K562 (cell line): ENCODE measurements around the gene TIAM1. TPM values are rescaled to one million over a fixed set of nuclear protein-coding genes. Genes with fewer than 3 reads are reported as not detected.

Experiments used
- ATAC-seq: fragments of 200-7000 bp; cut with Tn5 transposase; 3 replicates; pipeline ENCODE4 v1.9.1; 2020; ENCODE audit warnings: moderate library complexity
- BruUV-seq: library from RNA; stranded (reverse); fragments of 400-500 nt; replicated peaks from 2 replicates; lab custom pipeline; 2021; lab: Mats Ljungman, UMichigan
- CTCF ChIA-PET: fragments of 300-600 bp; formaldehyde crosslinking; extraction: SDS; loops from one replicate; lab custom pipeline; 2021; ENCODE audit warnings: low intra/inter-chr PET ratio; lab: Yijun Ruan, JAX
- POLR2A ChIA-PET: fragments of 300-600, 350-650 bp; sonication (Branson Sonifier 250); formaldehyde crosslinking; extraction: SDS; loops from one replicate; lab custom pipeline; 2021; ENCODE audit warnings: antibody characterized with exemption, inconsistent platforms; lab: Yijun Ruan, JAX
- DNase-seq, 4 experiments: peaks; one replicate each; pipeline versions ENCODE4 v3.0.0 to v3.0.0-alpha.2; 2011 to 2018; ENCODE audit warnings: low spot score in 3 of 4, mixed read lengths in 3 of 4; ENCODE audit errors: extremely low read depth in 1 of 4
- FAIRE-seq: peaks from 2 replicates; lab custom pipeline; 2011; peaks lifted over from hg19 to GRCh38; lab: Jason Lieb, UNC
- H2AFZ ChIP-seq: 2 replicates; pipeline ENCODE4 v1.6.0; 2011; ENCODE audit warnings: low read depth, low read length, control low read depth, inconsistent platforms
- H3K27ac ChIP-seq: fragments of 200-600 bp; 3 replicates; pipeline ENCODE4 v1.8.0; 2011; ENCODE audit warnings: low read depth, mild to moderate bottlenecking, control low read depth, inconsistent platforms, low read length, moderate library complexity, mixed read lengths; ENCODE audit errors: extremely low read depth
- H3K27me3 ChIP-seq, 2 experiments: fragments of 300-600 bp in 1 of 2; 2 replicates in 1 of 2; 3 replicates in 1 of 2; pipeline versions ENCODE4 v1.6.0 to v1.8.0; 2011; ENCODE audit warnings: inconsistent platforms in 2 of 2, low read length in 2 of 2, mild to moderate bottlenecking in 1 of 2, mixed read lengths in 1 of 2, moderate library complexity in 1 of 2; ENCODE audit not compliant: control insufficient read depth in 2 of 2, insufficient read depth in 2 of 2
- H3K36me3 ChIP-seq: fragments of 300-600 bp; 3 replicates; pipeline ENCODE4 v1.8.0; 2011; ENCODE audit warnings: mild to moderate bottlenecking, low read length, inconsistent platforms; ENCODE audit not compliant: control insufficient read depth, insufficient read depth
- H3K4me1 ChIP-seq, 2 experiments: fragments of 200-600 bp in 1 of 2; replicated peaks in 1 of 2; 2 replicates in 1 of 2; 3 replicates in 1 of 2; pipeline versions ENCODE4 v1.5.1 to v1.8.0; 2011; ENCODE audit warnings: inconsistent platforms in 2 of 2, low read length in 2 of 2, mild to moderate bottlenecking in 1 of 2, mixed read lengths in 1 of 2, moderate library complexity in 1 of 2; ENCODE audit not compliant: control insufficient read depth in 2 of 2, insufficient read depth in 2 of 2
- H3K4me2 ChIP-seq: 2 replicates; pipeline ENCODE4 v1.6.1; 2011; ENCODE audit warnings: low read length, control low read depth, inconsistent platforms, mixed read lengths; ENCODE audit not compliant: insufficient read depth
- H3K4me3 ChIP-seq: fragments of 200-600 bp; sonication (generic), shearing (Covaris generic); 2 replicates; pipeline ENCODE4 v1.5.1; 2016; ENCODE audit warnings: control low read depth, inconsistent platforms
- H3K79me2 ChIP-seq: fragments of 200-600 bp; 3 replicates; pipeline ENCODE4 v1.8.0; 2011; ENCODE audit warnings: low read length, inconsistent platforms; ENCODE audit not compliant: control insufficient read depth, insufficient read depth
- H3K9ac ChIP-seq, 2 experiments: 2 replicates each; pipeline versions ENCODE4 v1.6.0 to v1.6.1; 2011; ENCODE audit warnings: low read depth in 2 of 2, low read length in 2 of 2, control low read depth in 1 of 2, inconsistent platforms in 1 of 2, mild to moderate bottlenecking in 1 of 2, mixed read lengths in 1 of 2; ENCODE audit not compliant: insufficient read depth in 1 of 2
- H3K9me1 ChIP-seq: one replicate; pipeline ENCODE4 v1.6.0; 2011; ENCODE audit warnings: inconsistent platforms, mild to moderate bottlenecking, low read length, moderate library complexity; ENCODE audit not compliant: control insufficient read depth, insufficient read depth
- H3K9me3 ChIP-seq: replicated peaks from 2 replicates; pipeline ENCODE4 v1.5.1; 2011; ENCODE audit warnings: low read depth, low read length, inconsistent platforms; ENCODE audit not compliant: control insufficient read depth, insufficient read depth
- H4K20me1 ChIP-seq: replicated peaks from 2 replicates; pipeline ENCODE4 v1.6.1; 2011; ENCODE audit warnings: low read length, inconsistent platforms, mixed read lengths; ENCODE audit not compliant: control insufficient read depth, insufficient read depth
- CREM ChIP-seq: IDR thresholded peaks from 2 replicates; pipeline ENCODE4 v1.6.1; 2014; ENCODE audit warnings: antibody characterized with exemption, low read depth
- FOXA3 ChIP-seq, 2 experiments: fragments of 450-650 bp in 1 of 2; sonication (generic) in 1 of 2; formaldehyde crosslinking; IDR thresholded peaks in 1 of 2; conservative IDR thresholded peaks in 1 of 2; 2 replicates each; pipeline versions ENCODE4 v1.4.0 to v1.8.0; 2020 to 2022; ENCODE audit warnings: mild to moderate bottlenecking in 2 of 2, missing genetic modification reagents in 1 of 2
- NELFE ChIP-seq: IDR thresholded peaks from 2 replicates; pipeline ENCODE4 v1.6.1; 2011; ENCODE audit warnings: mild to moderate bottlenecking; ENCODE audit not compliant: insufficient read depth, insufficient read length
- NR2C2 ChIP-seq, 2 experiments: fragments of 200-800 bp in 1 of 2; sonication (Bioruptor generic) in 1 of 2; sonication (generic) in 1 of 2; formaldehyde crosslinking in 1 of 2; IDR thresholded peaks; 2 replicates each; pipeline versions ENCODE4 v1.6.1 to v1.8.0; 2016 to 2022; ENCODE audit warnings: mild to moderate bottlenecking in 1 of 2, missing compliant biosample characterization in 1 of 2, missing genetic modification characterization in 1 of 2, missing genetic modification reagents in 1 of 2
- POLR2AphosphoS2 ChIP-seq: IDR thresholded peaks from 2 replicates; pipeline ENCODE4 v1.6.1; 2012; ENCODE audit warnings: low read length, improper control_type of control experiment
- PTBP1 ChIP-seq: fragments of 200-400 bp; formaldehyde crosslinking; IDR thresholded peaks from 2 replicates; pipeline ENCODE4 v1.6.1; 2017; ENCODE audit warnings: low read depth, low read length
- RBM22 ChIP-seq: fragments of 200-400 bp; formaldehyde crosslinking; IDR thresholded peaks from 2 replicates; pipeline ENCODE4 v1.6.1; 2018; ENCODE audit warnings: low read length, low read depth; ENCODE audit not compliant: poor library complexity, severe bottlenecking
- RFX1 ChIP-seq: fragments of 450-650 bp; IDR thresholded peaks from 2 replicates; pipeline ENCODE4 v1.6.1; 2016; ENCODE audit warnings: mild to moderate bottlenecking, moderate library complexity
- TARDBP ChIP-seq: fragments of 450-650 bp; IDR thresholded peaks from 2 replicates; pipeline ENCODE4 v1.6.1; 2016
- TSC22D4 ChIP-seq: fragments of 450-650 bp; IDR thresholded peaks from 2 replicates; pipeline ENCODE4 v1.6.1; 2016; ENCODE audit warnings: missing genetic modification characterization, missing biosample characterization, control low read depth
- ZNF449 ChIP-seq: fragments of 250-450 bp; sonication (Bioruptor Pico); IDR thresholded peaks from 2 replicates; pipeline ENCODE4 v1.8.0; 2022; ENCODE audit warnings: moderate library complexity, mild to moderate bottlenecking, inconsistent platforms
- ZNF780A ChIP-seq: fragments of 250-450 bp; sonication (Bioruptor Pico); IDR thresholded peaks from 2 replicates; pipeline ENCODE4 v1.5.0; 2021; ENCODE audit warnings: mild to moderate bottlenecking
- WGBS: fragments of 100-300 bp; shearing (Covaris generic); methylation state at CpG from one replicate; pipeline ENCODE4 v1.1.6; 2016; ENCODE audit warnings: low coverage, mixed read lengths; ENCODE audit not compliant: insufficient coverage; ENCODE audit errors: missing lambda C conversion rate; 5-methylcytosine and 5-hydroxymethylcytosine counted together
- in situ Hi-C: fragments of 300-500 bp; cut with MboI; formaldehyde crosslinking; loops from 4 replicates; pipeline ENCODE4 v1.15.0; 2018; ENCODE audit warnings: inconsistent platforms, mixed read lengths
- intact Hi-C: fragments of 100-400 bp; cut with micrococcal nuclease; formaldehyde crosslinking; loops from 2 replicates; pipeline ENCODE4 v1.14.2; 2022
- polyA plus RNA-seq, 8 experiments: library from polyadenylated mRNA; depleted of rRNA in 4 of 8; stranded (reverse) in 5 of 8; unstranded in 3 of 8; fragments of >200 nt; fragmentation: Nextera tagmentation in 2 of 8; fragmentation: Illumina TruSeq in 1 of 8; extraction: Ambion mirVana in 2 of 8; extraction: Trizol in 1 of 8; gene quantifications; 2 replicates each; pipeline versions ENCODE4 v1.2.1 to v1.2.3, GENCODE V29; 2011 to 2014; ENCODE audit warnings: inconsistent platforms in 1 of 8, missing spikeins in 1 of 8
- total RNA-seq, 7 experiments: library from RNA; depleted of rRNA in 6 of 7; stranded (reverse); fragments of >200 nt in 6 of 7; fragmentation: Illumina TruSeq in 2 of 7; extraction: Trizol in 2 of 7; gene quantifications; 2 replicates each; pipeline versions ENCODE4 v1.2.1 to v1.2.3, GENCODE V29; 2011 to 2021; ENCODE audit warnings: low replicate concordance in 1 of 7

The TIAM1 gene
- total and polyA plus RNA-seq, 9 of the 15 experiments (the other 6 are each of a cell fraction or from before 2014, with no cell fraction given) = 0.11 TPM; not detected in 8

DNA sequence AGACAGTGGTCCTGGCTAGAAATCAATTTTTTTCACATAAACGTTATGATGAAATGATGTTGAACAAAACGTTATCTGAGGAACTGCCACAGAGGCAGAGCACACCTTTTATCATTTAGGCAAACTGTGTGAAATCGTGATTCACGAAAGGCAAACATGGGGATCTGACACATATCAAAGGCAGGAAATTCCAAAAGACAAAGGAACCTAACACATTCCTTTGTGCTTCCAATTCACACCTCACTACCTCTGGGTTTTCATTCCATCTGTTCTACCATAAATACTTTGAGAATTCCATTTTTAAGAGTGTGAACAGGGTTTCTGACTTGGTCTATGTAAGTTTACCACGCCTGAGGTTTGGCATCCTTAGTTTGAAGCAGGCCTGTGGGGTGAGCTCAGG lies 186.3 kb downstream of the TIAM1 start:
- peaks cover 2 to 14% of the 10 kb centered on the region in 2 experiments; a peak in 3 of 5 replicates for H3K27me3 ChIP-seq
- H3K9me1 ChIP-seq = no peaks in the 10 kb centered on the region
- no TSS peak for BruUV-seq
- no peak overlapping the region for H3K9ac ChIP-seq
- CTCF ChIA-PET = no interaction called here
- no peak overlapping the region for H2AFZ ChIP-seq
- H3K4me3 ChIP-seq = no peak overlapping the region
- 0% methylated on average over 5 of the region's 5 CpGs for WGBS
- no peak for DNase-seq
- H3K36me3 ChIP-seq = no peaks in the 10 kb centered on the region
- no peaks in the 10 kb centered on the region for H4K20me1 ChIP-seq
- H3K27ac ChIP-seq = no peak overlapping the region
- FAIRE-seq = no peak
- no peaks in the 10 kb centered on the region for H3K9me3 ChIP-seq
- intact Hi-C loops (no loop called here), in situ Hi-C loops (no loop called here)
- no peak overlapping the region for H3K4me2 ChIP-seq
- TF ChIP-seq PTBP1 (no peak), ZNF449 (CRISPR knock-in tag) (no peak), CREM (no peak), TSC22D4 (tag) (no peak), NR2C2 (CRISPR knock-in tag; IDR thresholded peaks at IDR 0.05) (no peak), NR2C2 (tag; IDR thresholded peaks at IDR 0.05) (no peak), RBM22 (no peak), RFX1 (no peak), POLR2AphosphoS2 (no peak), FOXA3 (CRISPR knock-in tag; conservative IDR thresholded peaks at IDR 0.05 in 1 of 2, IDR thresholded peaks at IDR 0.05 in 1 of 2) (no peak), ZNF780A (no peak), NELFE (no peak), TARDBP (no peak)
- TF ChIP-seq, all 486 proteins: peak for 0
- POLR2A ChIA-PET = interaction anchor here (0.8 kb wide), 1 partner anchor 27 kb away, joined by 5 read pairs; no protein-coding TSS in a partner anchor
- Histone ChIP-seq H3K79me2 (no peaks in the 10 kb centered on the region), H3K4me1 (no peaks in the 10 kb centered on the region)
- ATAC-seq = no peak
